A673 (cell line): Measurements from ENCODE around the gene COPS6.

Experiments used
- CTCF ChIP-seq: fragments of 300-800, 200-600 bp; sonication (generic); conservative IDR thresholded peaks from 2 replicates; pipeline ENCODE4 v1.5.1; 2017; ENCODE audit warnings: low read depth, mild to moderate bottlenecking, antibody characterized with exemption, low read length, moderate library complexity, mixed read lengths
- EZH2 ChIP-seq: fragments of 200-600 bp; sonication (generic); IDR thresholded peaks from 2 replicates; pipeline ENCODE4 v1.6.1; 2017; ENCODE audit warnings: borderline replicate concordance, low read depth, mild to moderate bottlenecking, mixed read lengths, antibody characterized with exemption, low read length; ENCODE audit not compliant: poor library complexity, severe bottlenecking

GRCh38 chr7:100049441-100050291, 39.1 kb upstream of the COPS6 start, which contains the start of gene ZSCAN21:
- no peak for TF ChIP-seq EZH2
- 0 out of 2 replicates have a peak, but pooled peaks have one; percentile 30 for TF ChIP-seq CTCF
